NCI-H2081 treated with DMSO at 0.1 percent for 48 hours (cell line): ENCODE data around the gene IER3IP1.
"Not testable (repeated sequence)": the region's sequence is repeated elsewhere in the genome, so short reads cannot be mapped to it uniquely, and the experiment has no call there.

ENCODE experiments used
- DNase-seq: peaks from one replicate; lab custom pipeline; 2025; lab: John Stamatoyannopoulos, UW

Gene IER3IP1, protein sequence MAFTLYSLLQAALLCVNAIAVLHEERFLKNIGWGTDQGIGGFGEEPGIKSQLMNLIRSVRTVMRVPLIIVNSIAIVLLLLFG

DNA sequence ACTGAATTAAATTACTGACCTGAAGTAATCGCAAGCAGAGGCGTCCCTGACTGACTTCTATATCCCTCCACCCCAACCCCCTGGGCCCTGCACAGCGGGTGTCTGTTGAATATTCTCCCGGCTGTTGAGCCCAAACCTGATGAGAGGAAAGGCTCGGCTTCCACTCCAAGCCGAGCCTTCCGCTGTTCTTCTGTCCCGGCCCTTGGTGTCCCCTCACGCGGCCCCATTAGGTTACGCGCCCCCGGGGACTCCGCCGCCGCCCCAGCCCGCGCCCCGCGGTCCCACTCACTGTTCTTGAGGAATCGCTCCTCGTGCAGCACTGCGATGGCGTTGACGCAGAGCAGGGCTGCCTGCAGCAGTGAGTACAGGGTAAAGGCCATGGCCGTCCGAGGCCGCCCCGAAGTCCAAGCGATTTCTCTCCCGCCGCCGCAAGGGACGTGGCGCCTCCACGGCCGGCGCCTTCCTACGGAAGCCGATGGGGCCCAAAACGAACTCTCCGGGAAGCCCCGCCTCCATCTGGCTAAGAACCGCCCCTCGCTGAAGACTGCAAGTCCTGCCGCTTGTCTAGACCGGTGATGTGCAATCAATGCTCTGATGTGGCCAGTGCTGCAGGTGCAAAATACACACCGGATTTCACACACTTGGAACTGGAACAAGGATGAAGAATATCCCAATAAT lies at the start of gene IER3IP1:
Gene IER3IP1, minus strand, starts transcription at position 467 of the 678 bp plus-strand sequence. Its CDS starts 87 bp downstream, at position 380.
- DNase-seq: peak; percentile 37

DNA sequence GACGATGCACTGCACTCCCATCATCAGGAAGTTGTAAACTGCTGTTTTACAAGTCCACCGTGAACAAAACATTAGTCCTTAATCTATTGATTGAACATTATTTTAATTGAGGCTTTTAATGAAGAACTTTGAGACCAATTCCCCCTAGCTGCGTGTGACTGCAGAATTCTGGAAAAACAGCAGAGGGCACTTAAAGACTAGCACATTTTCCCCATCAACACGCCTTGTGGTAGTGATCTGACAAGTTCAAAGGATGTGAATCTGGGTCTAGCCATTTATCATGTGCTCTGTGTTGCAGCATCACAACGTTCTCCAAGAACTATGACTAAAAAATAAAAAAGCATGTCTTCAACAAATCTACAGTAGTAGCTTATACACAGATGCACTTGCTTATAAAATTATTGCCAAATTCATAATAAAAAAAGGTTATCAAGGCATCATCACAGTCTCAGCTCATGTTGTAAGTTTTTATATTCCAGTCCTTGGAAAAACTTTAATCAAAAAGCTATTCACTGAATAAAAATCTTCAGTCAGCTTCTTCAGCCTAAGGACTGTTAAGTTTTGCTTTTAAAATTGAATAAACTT lies 39.5 kb upstream of the IER3IP1 start:
- no peak for DNase-seq

DNA sequence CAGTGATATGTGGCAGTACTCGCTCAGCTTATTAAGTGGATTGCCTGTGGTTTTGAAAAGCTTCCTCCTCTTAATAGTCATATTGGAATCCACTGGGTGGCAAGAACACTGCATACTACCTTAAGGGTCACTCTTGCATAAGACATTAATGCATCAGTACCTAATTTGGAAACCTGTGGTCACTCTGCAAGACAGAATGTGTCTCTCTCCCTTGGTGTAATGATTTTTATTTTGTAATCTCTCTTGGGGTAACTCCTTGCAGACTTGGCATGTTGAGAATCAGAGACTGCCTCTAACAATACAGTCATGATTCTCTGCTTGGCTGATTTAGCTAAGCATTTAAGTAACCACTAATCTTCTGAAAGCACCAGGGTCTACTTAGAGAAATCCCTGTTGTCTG lies 33.0 kb upstream of the IER3IP1 start:
- DNase-seq: no peak

DNA sequence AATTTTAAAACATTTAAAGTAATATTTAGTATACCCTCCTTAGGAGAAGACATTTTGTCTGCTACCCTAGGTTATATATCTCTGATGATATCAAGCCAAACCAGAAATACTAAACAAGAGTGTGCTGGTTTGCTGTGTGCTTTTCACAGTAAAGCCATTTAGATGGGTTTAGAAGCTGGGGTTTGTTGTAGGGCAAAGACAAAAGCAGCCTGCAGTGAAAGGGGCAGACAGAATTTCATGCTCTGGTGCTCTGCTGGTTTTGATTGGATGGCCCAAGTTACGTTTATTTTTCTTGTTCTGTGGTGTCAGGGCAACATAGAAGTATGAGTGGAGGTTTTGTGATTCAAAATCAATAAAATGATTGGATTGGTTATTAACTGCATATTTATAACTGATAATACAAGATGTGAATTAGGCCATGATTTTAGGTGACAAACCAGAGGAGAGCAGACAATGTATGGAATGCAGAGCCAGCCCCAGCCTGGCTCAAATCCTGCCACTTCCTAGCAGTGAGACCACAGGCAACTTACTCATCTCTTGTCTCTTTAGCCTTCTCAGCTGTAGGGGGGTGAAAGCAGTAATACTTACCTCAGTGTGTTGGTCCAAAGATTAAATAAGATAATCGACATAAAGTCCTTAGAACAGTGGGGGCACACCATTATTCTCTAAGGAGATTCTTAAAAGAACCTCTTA lies 30.9 kb upstream of the IER3IP1 start:
- no peak for DNase-seq

DNA sequence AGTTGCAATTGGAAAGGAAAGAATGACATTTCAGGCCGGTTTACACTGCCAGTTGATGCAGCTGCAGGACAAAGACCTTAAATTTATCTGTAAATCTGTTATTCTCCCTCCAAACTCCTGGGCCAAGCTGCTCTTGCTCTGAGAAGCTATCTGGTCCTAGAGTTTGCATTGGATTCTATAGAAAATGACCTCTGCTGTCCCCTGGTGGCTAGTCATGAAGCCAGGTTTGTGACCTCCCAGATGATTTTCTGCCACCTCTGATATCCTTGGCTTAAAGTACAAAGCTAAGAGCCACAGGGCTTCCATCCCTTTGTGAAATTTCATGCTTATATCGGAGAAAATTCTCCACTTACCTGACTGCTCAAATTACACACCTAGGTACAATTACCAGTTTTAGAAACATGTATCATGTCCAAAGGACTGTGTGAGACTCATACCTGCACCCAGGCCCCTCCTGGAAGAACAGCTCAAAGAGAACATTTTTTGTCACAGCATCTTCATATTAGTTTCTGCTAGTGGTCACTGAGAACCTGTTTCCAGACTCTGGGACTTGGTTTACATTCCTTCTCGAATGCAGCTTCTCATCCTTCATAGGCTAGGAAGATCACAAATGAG lies 28.9 kb upstream of the IER3IP1 start:
- DNase-seq: no peak

DNA sequence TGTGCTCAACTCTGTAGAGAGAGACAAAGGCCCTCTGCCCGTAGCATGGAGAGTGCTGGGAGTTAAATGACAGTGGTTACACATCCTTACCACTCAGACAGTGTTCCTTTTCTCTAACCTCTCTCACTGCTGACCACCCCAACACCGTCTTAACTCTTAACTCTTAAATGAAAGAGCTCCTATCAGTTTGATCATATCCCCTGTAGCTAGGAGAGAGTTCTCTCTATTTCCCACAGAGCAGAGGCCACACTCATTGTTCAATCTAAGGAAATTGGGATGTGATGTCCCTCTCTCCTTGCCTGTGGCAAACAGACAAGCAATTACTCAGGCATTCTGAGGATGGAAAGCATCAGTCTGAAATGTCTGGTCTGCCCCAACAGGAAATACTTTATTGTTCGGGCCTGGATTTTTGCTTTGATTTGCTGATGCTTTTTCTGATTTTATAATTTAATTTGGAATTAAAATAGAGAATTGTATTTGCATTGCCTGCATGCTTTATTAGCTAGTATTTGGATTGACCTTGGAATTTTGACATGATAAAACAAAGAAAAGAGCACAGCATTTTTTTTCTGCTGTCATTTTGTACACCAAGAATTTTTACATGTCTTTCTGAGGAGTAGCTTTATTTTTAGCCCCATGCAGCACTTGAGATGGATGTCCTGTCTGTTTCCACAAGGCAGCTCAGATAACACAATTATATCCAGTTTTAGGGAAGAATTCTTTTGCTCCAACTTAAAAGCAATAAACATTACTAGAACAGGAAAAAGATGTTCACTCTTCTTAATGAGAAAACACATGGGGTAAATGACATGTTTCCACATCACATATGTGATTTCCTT lies 27.7 kb upstream of the IER3IP1 start:
- DNase-seq: no peak

DNA sequence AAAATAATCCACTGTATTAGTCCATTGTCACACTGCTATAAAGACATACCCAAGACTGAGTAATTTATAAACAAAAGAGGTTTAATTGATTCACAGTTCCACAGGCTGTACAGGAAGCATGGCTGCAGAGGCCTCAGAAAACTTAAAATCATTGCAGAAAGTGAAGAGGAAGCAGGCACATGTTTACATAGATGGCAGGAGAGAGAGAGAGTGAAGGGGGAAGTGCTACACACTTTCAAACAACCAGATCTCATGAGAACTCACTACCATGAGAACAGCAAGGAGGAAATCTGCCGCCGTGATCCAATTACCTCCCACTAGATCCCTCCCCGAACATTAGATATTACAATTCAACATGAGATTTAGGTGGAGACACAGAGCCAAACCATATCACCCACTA lies 19.8 kb upstream of the IER3IP1 start:
- not testable (repeated sequence) for DNase-seq

DNA sequence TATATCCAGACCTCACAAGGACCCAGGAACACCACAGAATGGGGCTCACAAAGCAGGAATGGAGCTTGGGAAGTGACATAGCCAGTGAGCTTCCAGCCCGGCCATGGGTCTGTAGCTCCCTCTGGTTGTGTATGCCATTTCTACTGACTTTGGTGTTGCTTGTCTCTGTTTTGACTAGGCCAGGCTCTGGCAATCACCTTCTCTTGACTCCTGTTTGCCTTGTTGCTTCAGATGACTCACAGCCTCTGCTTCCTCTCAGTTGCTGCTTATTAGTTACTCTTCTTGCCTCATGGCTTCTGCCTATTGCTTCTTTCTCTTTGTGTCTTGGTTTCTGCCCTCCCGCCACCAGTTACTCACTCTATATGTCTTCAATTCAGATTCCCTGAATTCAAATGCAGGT lies 15.8 kb upstream of the IER3IP1 start:
- DNase-seq: no peak

DNA sequence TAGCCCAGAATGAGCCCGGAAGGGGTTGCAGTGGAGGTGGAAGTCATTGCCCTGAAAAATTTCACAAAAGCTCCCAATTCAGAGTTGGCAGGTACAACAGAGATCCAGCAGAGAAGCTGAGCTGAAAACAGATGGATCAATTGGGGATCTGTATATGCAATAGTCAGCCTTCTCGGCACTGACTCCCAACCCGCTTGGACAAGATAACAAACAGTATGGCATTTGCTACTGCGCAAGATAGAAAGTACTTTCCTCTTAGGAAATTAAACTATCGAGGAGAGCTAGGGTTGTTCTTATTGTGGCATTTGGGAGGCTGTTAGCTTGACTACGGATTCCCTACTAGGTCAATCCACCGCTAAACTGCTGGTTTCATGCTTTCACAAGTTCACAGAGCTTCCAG lies 11.6 kb upstream of the IER3IP1 start:
- DNase-seq: no peak

DNA sequence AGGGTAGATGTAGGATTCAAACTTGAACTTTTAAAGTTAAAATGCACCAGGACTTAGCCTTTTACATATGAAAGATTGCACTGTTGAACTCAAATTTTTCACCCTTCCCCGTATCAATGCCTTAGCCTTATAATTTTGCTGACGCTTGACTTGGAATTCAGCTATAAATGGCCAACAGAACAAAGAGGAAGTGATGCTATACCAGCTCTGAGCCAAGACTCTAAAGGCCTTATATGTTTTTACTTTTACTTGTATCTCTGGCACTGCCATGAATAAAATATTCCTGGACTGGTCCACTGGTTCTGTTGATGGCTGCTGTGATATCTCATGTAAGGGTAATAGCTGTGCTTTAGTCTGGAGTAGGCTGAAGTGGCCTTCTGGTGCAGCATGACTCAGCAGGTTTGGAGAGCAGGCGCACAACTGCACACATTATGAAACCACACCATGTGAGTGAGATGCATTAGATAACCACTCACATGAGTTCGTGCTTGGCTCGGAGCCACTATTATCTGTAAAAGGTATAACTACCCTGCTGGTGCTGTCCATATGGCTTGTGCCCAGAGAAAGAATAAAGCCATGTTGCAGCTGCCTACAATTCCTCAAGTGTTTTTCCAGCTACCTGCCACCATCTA lies 8.4 kb upstream of the IER3IP1 start:
- DNase-seq: no peak

DNA sequence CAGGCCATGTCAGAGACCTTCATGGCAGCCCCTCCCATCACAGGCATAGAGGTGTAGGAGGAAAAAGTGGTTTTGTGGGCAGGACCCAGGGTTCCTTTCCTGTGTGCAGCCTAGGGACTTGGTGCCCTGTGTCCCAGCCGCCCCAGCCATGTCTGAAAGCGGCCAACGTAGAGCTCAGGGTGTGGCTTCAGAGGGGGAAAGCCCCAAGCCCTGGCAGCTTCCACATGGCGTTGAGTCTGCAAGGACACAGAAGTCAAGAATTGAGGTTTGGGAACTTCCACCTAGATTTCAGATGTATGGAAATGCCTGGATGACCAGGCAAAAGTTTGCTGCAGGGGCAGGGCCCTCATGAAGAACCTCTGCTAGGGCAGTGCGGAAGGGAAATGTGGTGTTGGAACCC lies 6.0 kb upstream of the IER3IP1 start:
- DNase-seq: not testable (repeated sequence)

DNA sequence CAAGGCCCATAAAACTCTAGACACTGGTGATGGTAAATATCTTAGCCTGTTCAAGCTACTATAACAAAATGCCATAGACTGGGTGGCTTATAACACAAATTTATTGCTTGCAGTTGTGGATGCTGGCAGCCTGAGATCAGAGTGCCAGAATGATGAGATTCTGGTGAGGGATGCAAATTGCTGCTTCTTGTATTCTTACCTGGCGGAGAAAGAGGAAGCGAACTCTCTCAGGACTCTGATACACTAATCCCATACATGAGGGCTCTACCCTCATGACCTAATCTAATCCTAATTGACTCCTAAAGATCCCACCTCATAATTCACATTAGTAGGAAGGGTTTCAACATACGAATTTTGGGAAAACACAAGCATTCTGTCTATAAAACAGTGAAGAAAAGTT lies 4.6 kb upstream of the IER3IP1 start:
- no peak for DNase-seq

DNA sequence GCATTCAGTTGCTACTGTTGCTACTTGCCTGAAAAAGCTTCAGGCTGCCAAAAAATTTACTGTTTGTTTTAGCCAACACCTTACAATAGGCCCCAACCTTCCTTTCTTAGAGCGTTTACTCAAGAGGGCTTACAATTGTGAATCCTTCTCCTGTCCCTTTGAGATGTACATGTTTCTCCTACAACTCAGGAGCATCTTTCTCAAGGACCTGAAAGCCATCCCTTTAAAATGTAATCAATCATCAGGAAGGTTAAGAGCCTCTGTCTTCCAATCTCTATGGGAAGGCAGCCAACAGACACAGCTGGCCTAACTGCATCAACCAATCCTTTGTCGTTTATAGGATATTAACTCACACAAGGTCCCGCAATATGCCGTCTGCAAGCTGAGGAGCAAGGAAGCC lies 3.4 kb upstream of the IER3IP1 start:
- no peak for DNase-seq

DNA sequence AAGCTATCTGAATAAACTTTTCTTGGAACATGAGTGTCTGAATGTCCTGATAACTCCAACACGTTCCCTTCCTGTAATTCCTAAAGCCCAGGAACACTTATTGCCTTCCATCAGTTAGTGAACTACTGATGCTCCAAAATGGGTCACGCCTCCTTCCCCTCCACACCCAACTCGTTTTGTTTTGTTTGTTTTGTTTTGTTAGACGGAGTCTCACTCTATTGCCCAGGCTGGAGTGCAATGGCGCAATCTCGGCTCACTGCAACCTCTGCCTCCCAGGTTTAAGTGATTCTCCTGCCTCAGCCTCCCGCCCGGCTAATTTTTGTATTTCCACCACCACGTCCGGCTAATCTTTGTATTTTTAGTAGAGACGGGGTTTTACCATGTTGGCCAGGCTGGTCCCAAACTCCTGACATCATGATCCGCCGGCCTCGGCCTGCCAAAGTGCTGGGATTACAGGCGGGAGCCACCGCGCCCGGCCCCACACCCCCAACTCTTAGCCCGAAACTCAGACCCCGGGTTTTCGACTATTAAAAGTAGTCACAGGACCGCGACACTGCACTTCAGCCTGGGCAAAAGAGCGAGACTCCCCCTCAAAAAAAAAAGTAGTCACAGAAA lies 774 bp downstream of the IER3IP1 start:
- no peak for DNase-seq

DNA sequence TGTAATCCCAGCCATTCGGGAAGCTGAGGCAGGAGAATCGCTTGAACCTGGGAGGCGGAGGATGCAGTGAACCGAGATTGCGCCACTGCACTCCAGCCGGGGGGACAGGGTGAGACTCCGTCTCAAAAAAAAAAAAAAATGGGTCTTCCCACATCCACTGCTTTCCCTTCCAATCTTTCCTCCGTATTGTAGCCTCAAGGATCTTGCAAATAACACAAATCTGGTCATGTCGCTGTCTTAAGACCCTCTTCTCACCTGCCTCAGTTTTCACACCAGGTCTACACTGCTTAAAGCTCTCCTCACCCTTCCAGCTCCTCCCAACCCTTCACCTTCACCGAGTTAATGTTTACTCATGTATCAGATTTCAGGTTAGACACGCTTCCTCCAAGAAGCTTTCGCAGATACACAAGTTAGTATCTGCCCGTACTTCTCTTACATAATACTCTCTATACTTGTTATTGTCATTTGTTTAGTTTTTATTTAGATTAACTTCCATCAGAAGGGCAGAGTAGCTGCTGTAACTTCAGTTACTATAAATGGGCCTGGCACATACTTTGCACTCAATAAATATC lies 1.5 kb downstream of the IER3IP1 start:
- no peak for DNase-seq

DNA sequence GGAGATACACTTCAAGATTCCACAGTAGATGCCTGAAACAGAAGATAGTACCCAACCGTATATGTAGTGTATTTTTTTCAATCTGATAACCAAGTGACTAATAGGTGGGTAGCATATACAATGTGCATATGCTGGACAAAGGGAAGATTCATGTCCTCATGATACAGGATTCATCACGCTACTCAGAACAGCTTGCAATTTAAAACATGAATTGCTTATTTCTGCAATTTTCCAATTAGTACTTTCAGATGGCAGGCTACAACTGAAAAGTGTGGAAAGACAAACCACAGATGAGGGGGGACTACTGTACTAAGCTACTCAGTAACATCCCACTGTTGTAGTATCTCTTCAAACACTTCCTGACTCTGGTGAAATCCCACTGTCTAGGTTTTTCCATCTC lies 3.7 kb downstream of the IER3IP1 start:
- DNase-seq: no peak

DNA sequence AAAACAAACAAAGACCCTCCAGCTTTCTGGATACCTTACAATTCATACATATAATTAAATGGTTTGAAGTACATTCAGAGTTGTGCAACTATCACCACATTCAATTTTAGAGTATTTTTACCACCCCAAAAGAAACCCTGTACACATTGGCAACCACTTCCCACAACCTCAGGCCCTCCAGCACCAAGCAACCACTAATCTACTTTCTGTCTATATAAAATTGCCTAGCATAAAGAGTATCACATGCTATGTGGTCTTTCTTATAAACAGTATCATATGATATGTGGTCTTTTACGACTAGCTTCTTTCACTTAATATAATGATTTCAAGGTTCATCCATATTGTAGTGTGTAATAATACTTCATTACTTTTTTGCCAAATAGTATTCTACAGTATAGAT lies 7.3 kb downstream of the IER3IP1 start:
- no peak for DNase-seq

DNA sequence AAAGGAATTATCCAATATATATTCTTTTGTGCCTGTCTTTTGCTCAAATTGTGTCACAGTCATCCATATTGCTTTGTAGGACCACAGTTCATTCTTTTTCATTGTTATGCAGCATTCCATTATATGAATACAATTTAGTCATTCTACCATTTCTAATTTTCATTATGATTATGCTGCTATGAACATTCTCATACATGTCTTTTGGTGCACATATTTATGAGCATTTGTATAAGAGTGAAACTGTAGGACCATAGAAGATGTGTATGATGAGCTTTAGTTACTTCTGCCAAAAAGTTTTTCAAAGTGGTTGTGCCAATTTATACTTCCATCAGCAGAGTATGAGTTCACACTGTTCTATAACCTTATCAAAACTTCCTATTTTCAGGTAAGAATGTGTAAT lies 7.7 kb downstream of the IER3IP1 start:
- no peak for DNase-seq

DNA sequence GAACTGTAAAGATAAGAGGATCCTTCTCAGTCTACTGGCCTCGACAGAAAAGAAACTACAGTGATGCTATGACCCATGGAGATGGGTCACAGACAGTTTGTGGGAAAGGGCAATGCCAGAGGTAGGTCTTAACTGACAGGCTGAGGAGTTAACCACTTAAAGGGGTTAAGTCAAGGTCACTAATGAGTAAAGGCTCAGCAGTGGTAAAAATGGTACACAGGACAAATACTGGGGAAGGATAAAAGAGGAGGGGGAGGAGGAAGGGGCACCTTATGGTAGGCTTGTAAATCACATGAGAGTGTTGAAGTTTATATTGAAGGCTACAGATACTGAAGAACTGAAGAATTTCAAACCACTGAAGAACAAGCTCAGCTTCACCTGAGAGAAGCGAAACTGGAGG lies 9.9 kb downstream of the IER3IP1 start:
- DNase-seq: no peak

DNA sequence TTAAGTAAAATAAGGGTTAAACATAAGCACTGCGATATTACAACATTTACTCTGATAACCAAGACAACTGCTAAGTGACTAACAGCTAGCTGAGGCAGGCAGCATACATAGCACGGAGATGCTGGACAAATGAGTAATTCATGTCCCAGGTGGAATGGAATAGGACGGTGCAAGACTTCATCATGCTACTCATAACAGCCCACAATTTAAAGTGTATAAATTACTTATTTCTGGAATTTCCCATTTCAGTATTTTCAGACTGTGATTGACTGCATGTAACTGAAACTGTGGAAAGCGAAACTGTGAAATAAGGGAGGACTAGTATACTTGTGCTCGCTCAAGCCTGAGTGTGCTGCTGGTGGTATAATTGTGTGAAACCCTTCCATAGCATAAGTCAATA lies 12.9 kb downstream of the IER3IP1 start:
- no peak for DNase-seq

DNA sequence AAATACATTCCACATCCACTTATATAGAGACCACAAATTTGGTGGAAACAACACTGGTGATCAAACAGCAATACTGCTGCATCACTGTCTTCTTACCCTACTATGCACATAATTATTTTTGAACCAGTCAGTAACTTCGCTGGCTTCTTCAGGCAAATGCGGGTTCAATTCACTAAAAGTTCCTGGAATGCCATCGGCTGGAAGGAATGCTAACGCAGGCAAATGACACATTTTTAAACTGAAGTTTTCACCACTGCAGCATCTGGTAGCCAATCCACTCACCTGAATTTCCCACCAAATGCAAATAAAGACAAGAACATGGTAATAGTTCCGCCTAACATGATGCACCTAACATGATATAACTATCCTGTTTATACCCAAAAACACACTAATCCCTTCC lies 15.9 kb downstream of the IER3IP1 start:
- DNase-seq: no peak
